GM12864 (cell line): ENCODE data around the gene OSBPL1A.

ENCODE experiments used
- DNase-seq: peaks from one replicate; pipeline ENCODE4 v3.0.0-alpha.2; 2011; ENCODE audit warnings: low read depth
- H3K4me3 ChIP-seq: 2 replicates; pipeline ENCODE4 v1.5.1; 2011; ENCODE audit warnings: mild to moderate bottlenecking, low read depth, low read length, control low read depth
- CTCF ChIP-seq: IDR thresholded peaks from 2 replicates; pipeline ENCODE4 v1.5.1; 2011; ENCODE audit warnings: low read depth, mild to moderate bottlenecking, moderate library complexity, low read length, control low read depth, inconsistent platforms; ENCODE audit errors: missing control alignments

OSBPL1A gene

GRCh38 chr18:24187689-24188088 lies 209.9 kb downstream of the OSBPL1A start:
- TF ChIP-seq CTCF = no peak
- H3K4me3 ChIP-seq = no peak overlapping the region
- no peak for DNase-seq

DNA sequence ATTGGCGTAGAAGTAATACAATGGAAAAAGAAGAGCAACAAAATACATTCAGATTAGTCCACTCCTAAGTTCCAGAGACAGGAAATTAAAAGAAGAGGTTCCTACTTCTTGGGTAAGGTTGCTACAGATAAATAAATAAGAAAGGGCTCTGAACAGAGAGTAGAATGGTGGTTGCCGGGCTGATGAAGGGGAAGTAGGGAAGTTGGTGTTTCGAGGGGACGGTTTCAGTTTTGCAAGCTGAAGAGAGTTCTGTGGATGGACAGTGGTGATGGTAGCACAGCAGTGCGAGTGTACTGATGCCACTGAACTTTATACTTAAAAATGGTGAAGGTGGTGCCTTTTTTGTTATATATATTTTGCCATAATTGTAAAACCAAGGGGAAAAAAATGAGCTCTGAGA lies 210.6 kb downstream of the OSBPL1A start:
- no peak for TF ChIP-seq CTCF
- no peak overlapping the region for H3K4me3 ChIP-seq
- peak; percentile 40 for DNase-seq

GRCh38 chr18:24185805-24186204 lies 211.8 kb downstream of the OSBPL1A start:
- no peak for DNase-seq
- no peak for TF ChIP-seq CTCF
- no peak overlapping the region for H3K4me3 ChIP-seq

GRCh38 chr18:24181806-24182205 lies 215.8 kb downstream of the OSBPL1A start:
- TF ChIP-seq CTCF = no peak
- no peak for DNase-seq
- no peak overlapping the region for H3K4me3 ChIP-seq

DNA sequence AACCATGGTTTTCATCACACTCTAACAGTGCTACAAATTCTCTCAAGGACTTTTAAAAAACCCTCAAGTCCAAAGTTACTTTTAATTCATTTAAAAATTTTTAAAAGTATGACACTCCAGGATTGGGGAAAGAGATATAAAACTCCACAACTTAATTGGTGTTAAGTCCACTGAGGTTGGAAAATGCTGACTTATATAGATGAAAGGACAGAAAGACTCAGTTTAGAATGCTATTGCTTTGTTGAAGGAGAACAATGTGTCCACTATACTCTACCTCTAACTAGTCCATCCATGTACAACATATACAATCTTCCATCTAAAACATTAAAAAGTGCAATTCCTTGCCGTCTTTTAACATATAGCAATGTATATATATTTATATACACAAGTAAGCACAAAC lies 217.6 kb downstream of the OSBPL1A start:
- DNase-seq = no peak
- H3K4me3 ChIP-seq = no peak overlapping the region
- no peak for TF ChIP-seq CTCF

GRCh38 chr18:24177499-24178133 lies 220.0 kb downstream of the OSBPL1A start:
- H3K4me3 ChIP-seq = no peak overlapping the region
- TF ChIP-seq CTCF = no peak
- no peak for DNase-seq

DNA sequence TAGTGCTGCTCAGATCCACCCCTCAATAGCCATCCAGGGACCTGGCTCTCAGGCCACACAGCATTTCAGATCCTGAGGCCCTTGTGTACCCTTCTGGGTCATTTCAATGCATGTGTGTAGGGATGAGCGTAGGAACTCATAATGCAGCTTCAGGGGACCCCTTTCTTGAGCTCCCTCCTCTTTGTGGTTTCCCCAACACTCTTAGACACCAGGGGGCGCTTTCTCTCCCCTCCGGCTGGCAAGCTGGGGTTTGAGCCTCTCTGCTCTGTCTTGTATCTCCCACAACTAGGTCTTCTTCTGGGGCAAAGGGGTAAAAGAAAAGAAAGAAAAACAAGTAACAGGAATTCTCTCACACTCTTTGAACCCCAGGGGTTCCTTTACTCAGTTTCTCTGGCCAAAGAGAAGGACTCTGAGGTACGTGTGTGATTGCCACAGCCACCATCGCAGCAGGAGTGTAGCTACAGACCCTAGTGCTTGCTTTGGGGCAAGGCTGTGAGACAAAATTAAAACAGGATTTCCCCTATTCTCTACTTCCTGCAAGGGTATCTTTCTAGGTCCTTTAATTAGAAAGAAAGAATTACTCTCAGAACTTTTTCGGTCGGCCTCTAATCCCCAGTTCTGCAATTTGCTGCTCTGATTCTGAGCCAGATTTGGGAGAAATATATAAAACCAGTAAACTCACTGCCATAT lies 220.8 kb downstream of the OSBPL1A start:
- TF ChIP-seq CTCF = peak; percentile 92

More for the DNA sequence above, 220.8 kb downstream of the OSBPL1A start:
- peak overlapping the region; percentile 24; the same call in 1 of the 2 replicates for H3K4me3 ChIP-seq
- DNase-seq = peak; percentile 59
